HUES48 (cell line): Measurements from ENCODE around the gene NLGN4Y.

Source experiments
- H3K27ac ChIP-seq: one replicate; pipeline ENCODE4 v1.7.0; 2013; ENCODE audit warnings: low read depth, low read length, inconsistent platforms
- H3K27me3 ChIP-seq: 2 replicates; pipeline ENCODE4 v1.6.1; 2013; ENCODE audit warnings: mild to moderate bottlenecking, low read length; ENCODE audit not compliant: control insufficient read depth, insufficient read depth
- H3K36me3 ChIP-seq: 2 replicates; pipeline ENCODE4 v1.6.1; 2013; ENCODE audit warnings: low read length; ENCODE audit not compliant: control insufficient read depth, insufficient read depth
- H3K4me1 ChIP-seq: 2 replicates; pipeline ENCODE4 v1.6.1; 2013; ENCODE audit warnings: mild to moderate bottlenecking, low read length; ENCODE audit not compliant: control insufficient read depth, insufficient read depth
- H3K4me3 ChIP-seq: 2 replicates; pipeline ENCODE4 v1.5.1; 2013; ENCODE audit warnings: mild to moderate bottlenecking, low read depth, low read length
- H3K9ac ChIP-seq: 2 replicates; pipeline ENCODE4 v1.6.1; 2013; ENCODE audit warnings: mild to moderate bottlenecking, low read depth, low read length, moderate library complexity
- H3K9me3 ChIP-seq: 2 replicates; pipeline ENCODE4 v1.6.1; 2013; ENCODE audit warnings: low read length; ENCODE audit not compliant: control insufficient read depth, insufficient read depth

Gene NLGN4Y

GRCh38 chrY:14793674-14794073, 269.3 kb downstream of the NLGN4Y start:
- Histone ChIP-seq H3K9ac (no peak overlapping the region), H3K36me3 (no peaks in the 10 kb centered on the region), H3K9me3 (no peaks in the 10 kb centered on the region), H3K27me3 (no peaks in the 10 kb centered on the region), H3K4me1 (no peaks in the 10 kb centered on the region), H3K27ac (no peak overlapping the region), H3K4me3 (no peak overlapping the region)

- Histone ChIP-seq H3K9me3 (no peaks in the 10 kb centered on the region), H3K9ac (no peak overlapping the region), H3K4me3 (no peak overlapping the region), H3K27me3 (no peaks in the 10 kb centered on the region), H3K4me1 (no peaks in the 10 kb centered on the region), H3K27ac (no peak overlapping the region), H3K36me3 (no peaks in the 10 kb centered on the region)
Measured at GRCh38 chrY:14798010-14798409, 273.7 kb downstream of the NLGN4Y start.

- Histone ChIP-seq H3K27ac (no peak overlapping the region), H3K27me3 (no peaks in the 10 kb centered on the region), H3K4me3 (no peak overlapping the region)
Measured at GRCh38 chrY:14801096-14801495, 276.8 kb downstream of the NLGN4Y start.

GRCh38 chrY:14802125-14802524, 277.8 kb downstream of the NLGN4Y start:
- no peaks in the 10 kb centered on the region for H3K9me3 ChIP-seq
- no peak overlapping the region for H3K9ac ChIP-seq
- no peak overlapping the region for H3K4me3 ChIP-seq
- H3K27ac ChIP-seq: no peak overlapping the region
- no peaks in the 10 kb centered on the region for H3K4me1 ChIP-seq
- H3K27me3 ChIP-seq: no peaks in the 10 kb centered on the region
- no peaks in the 10 kb centered on the region for H3K36me3 ChIP-seq

More at GRCh38 chrY:14801096-14801495, 276.8 kb downstream of the NLGN4Y start:
- H3K4me1 ChIP-seq: no peaks in the 10 kb centered on the region
- no peaks in the 10 kb centered on the region for H3K36me3 ChIP-seq
- H3K9me3 ChIP-seq: no peaks in the 10 kb centered on the region
- H3K9ac ChIP-seq: no peak overlapping the region

- H3K27me3 ChIP-seq: no peaks in the 10 kb centered on the region
- H3K27ac ChIP-seq: no peak overlapping the region
- no peak overlapping the region for H3K9ac ChIP-seq
- no peak overlapping the region for H3K4me3 ChIP-seq
- H3K36me3 ChIP-seq: no peaks in the 10 kb centered on the region
- H3K9me3 ChIP-seq: no peaks in the 10 kb centered on the region
- H3K4me1 ChIP-seq: no peaks in the 10 kb centered on the region
Measured at GRCh38 chrY:14804041-14804440, 279.7 kb downstream of the NLGN4Y start.

- Histone ChIP-seq H3K4me1 (no peaks in the 10 kb centered on the region), H3K36me3 (no peaks in the 10 kb centered on the region), H3K9me3 (no peaks in the 10 kb centered on the region), H3K27me3 (no peaks in the 10 kb centered on the region), H3K9ac (no peak overlapping the region), H3K4me3 (no peak overlapping the region), H3K27ac (no peak overlapping the region)
Measured at GRCh38 chrY:14818452-14818851, 294.1 kb downstream of the NLGN4Y start.

- Histone ChIP-seq H3K27ac (no peak overlapping the region), H3K36me3 (no peaks in the 10 kb centered on the region), H3K9ac (no peak overlapping the region), H3K4me1 (no peaks in the 10 kb centered on the region), H3K27me3 (no peaks in the 10 kb centered on the region), H3K4me3 (no peak overlapping the region), H3K9me3 (no peaks in the 10 kb centered on the region)
Measured at GRCh38 chrY:14822201-14822600, 297.9 kb downstream of the NLGN4Y start.

GRCh38 chrY:14822906-14823305, 298.6 kb downstream of the NLGN4Y start:
- Histone ChIP-seq H3K9me3 (no peaks in the 10 kb centered on the region), H3K4me1 (no peaks in the 10 kb centered on the region), H3K36me3 (no peaks in the 10 kb centered on the region), H3K9ac (no peak overlapping the region), H3K4me3 (no peak overlapping the region), H3K27ac (no peak overlapping the region), H3K27me3 (no peaks in the 10 kb centered on the region)

GRCh38 chrY:14824583-14824982, 300.3 kb downstream of the NLGN4Y start:
- no peak overlapping the region for H3K27ac ChIP-seq
- no peaks in the 10 kb centered on the region for H3K4me1 ChIP-seq
- no peaks in the 10 kb centered on the region for H3K27me3 ChIP-seq
- H3K36me3 ChIP-seq: no peaks in the 10 kb centered on the region
- no peak overlapping the region for H3K4me3 ChIP-seq
- H3K9ac ChIP-seq: no peak overlapping the region
- H3K9me3 ChIP-seq: no peaks in the 10 kb centered on the region

- Histone ChIP-seq H3K4me1 (no peaks in the 10 kb centered on the region), H3K36me3 (no peaks in the 10 kb centered on the region), H3K27me3 (no peaks in the 10 kb centered on the region), H3K4me3 (no peak overlapping the region), H3K9ac (no peak overlapping the region), H3K9me3 (no peaks in the 10 kb centered on the region), H3K27ac (no peak overlapping the region)
Measured at GRCh38 chrY:14825728-14826127, 301.4 kb downstream of the NLGN4Y start.

GRCh38 chrY:14828531-14828930, 304.2 kb downstream of the NLGN4Y start:
- Histone ChIP-seq H3K4me1 (no peaks in the 10 kb centered on the region), H3K4me3 (no peak overlapping the region), H3K36me3 (no peaks in the 10 kb centered on the region), H3K9me3 (no peaks in the 10 kb centered on the region), H3K27me3 (no peaks in the 10 kb centered on the region), H3K27ac (no peak overlapping the region), H3K9ac (no peak overlapping the region)

- Histone ChIP-seq H3K4me1 (no peaks in the 10 kb centered on the region), H3K27ac (no peak overlapping the region), H3K9ac (no peak overlapping the region), H3K27me3 (no peaks in the 10 kb centered on the region), H3K36me3 (no peaks in the 10 kb centered on the region), H3K9me3 (no peaks in the 10 kb centered on the region), H3K4me3 (no peak overlapping the region)
Measured at GRCh38 chrY:14829366-14829885, 305.1 kb downstream of the NLGN4Y start.
